Lung (tissue), 12 donors: ENCODE measurements around the gene DHX38. TPM values are rescaled to one million over a fixed set of nuclear protein-coding genes. Genes with fewer than 3 reads are reported as not detected.

Experiments
- ATAC-seq: fragments of 200-7000 bp; cut with Tn5 transposase; one replicate; pipeline ENCODE4 v1.9.1; 2020; ENCODE audit warnings: moderate number of reproducible peaks; ENCODE audit not compliant: insufficient read depth, low FRiP score
- DNase-seq, 3 donors: peaks; one replicate each; pipeline ENCODE4 v3.0.0-alpha.2; 2013 to 2017
- H3K27ac ChIP-seq, 2 donors: one replicate each; pipeline ENCODE4 v1.5.1; 2013; ENCODE audit warnings: mild to moderate bottlenecking in 2 of 2, moderate library complexity in 2 of 2, control low read depth in 1 of 2, inconsistent platforms in 1 of 2, low read depth in 1 of 2, low read length in 1 of 2
- H3K27me3 ChIP-seq, 3 donors: one replicate each; pipeline ENCODE4 v1.5.1; 2013; ENCODE audit warnings: low read length in 2 of 3; ENCODE audit not compliant: control insufficient read depth in 3 of 3, insufficient read depth in 3 of 3
- H3K36me3 ChIP-seq, 4 donors: one replicate each; pipeline ENCODE4 v1.5.1; 2013; ENCODE audit warnings: low read length in 4 of 4, mild to moderate bottlenecking in 1 of 4, moderate library complexity in 1 of 4; ENCODE audit not compliant: control insufficient read depth in 4 of 4, insufficient read depth in 4 of 4
- H3K4me1 ChIP-seq, 5 donors: one replicate each; pipeline ENCODE4 v1.5.1; 2013; ENCODE audit warnings: low read length in 5 of 5, mild to moderate bottlenecking in 2 of 5, moderate library complexity in 1 of 5; ENCODE audit not compliant: control insufficient read depth in 5 of 5, insufficient read depth in 5 of 5
- H3K4me3 ChIP-seq: one replicate; pipeline ENCODE4 v1.5.1; 2013; ENCODE audit warnings: mild to moderate bottlenecking, control low read depth, moderate library complexity
- H3K9ac ChIP-seq, 2 donors: one replicate each; pipeline ENCODE4 v1.5.1; 2013; ENCODE audit warnings: low read length in 2 of 2, control low read depth in 1 of 2; ENCODE audit not compliant: insufficient read depth in 1 of 2
- H3K9me3 ChIP-seq, 4 donors: one replicate each; pipeline ENCODE4 v1.5.1; 2013; ENCODE audit warnings: low read length in 3 of 4, mild to moderate bottlenecking in 1 of 4, moderate library complexity in 1 of 4; ENCODE audit not compliant: control insufficient read depth in 4 of 4, insufficient read depth in 3 of 4
- WGBS, 2 donors: extraction: QIAGEN DNeasy Blood & Tissue Kit; methylation state at CpG; one replicate each; pipeline ENCODE4 v1.1.7; 2013; 5-methylcytosine and 5-hydroxymethylcytosine counted together
- polyA plus RNA-seq, 2 donors: library from polyadenylated mRNA; stranded (reverse); fragments of 200-250 nt; gene quantifications; one replicate each; pipeline ENCODE4 v1.2.1, GENCODE V29; 2013
- total RNA-seq, 2 donors: library from RNA; depleted of rRNA in 1 of 2; stranded (reverse); fragments of >200 nt in 1 of 2; gene quantifications; one replicate each; pipeline ENCODE4 v1.2.1, GENCODE V29; 2014 to 2021
- TF ChIP-seq, protein P1 (sequence below): IDR thresholded peaks from 2 replicates; pipeline ENCODE4 v1.5.1; 2012; ENCODE audit warnings: mild to moderate bottlenecking; ENCODE audit errors: control extremely low read depth, extremely low read depth
- donor health status: control.
- donor health status: control.
- donor health status: Bipolar disorder and iron deficiency.
- donor health status: healthy.
- donor health status: DM: yes; HTN: yes; CAD: no.

DHX38 gene
- total and polyA plus RNA-seq, 4 donors: 39.6 to 62.3 (median 45.5) TPM

- Histone ChIP-seq H3K27me3 (no peaks in the 10 kb centered on the region), H3K4me3 (no peak overlapping the region), H3K9me3 (peaks cover 0 to 7% (median 3%) of the 10 kb centered on the region in 4 donors), H3K9ac (no peak overlapping the region), H3K36me3 (peaks cover 15 to 20% (median 20%) of the 10 kb centered on the region in 4 donors), H3K4me1 (no peaks in the 10 kb centered on the region), H3K27ac (no peak overlapping the region)
- ATAC-seq (no peak), DNase-seq (no peak)
- TF ChIP-seq, protein P1, sequence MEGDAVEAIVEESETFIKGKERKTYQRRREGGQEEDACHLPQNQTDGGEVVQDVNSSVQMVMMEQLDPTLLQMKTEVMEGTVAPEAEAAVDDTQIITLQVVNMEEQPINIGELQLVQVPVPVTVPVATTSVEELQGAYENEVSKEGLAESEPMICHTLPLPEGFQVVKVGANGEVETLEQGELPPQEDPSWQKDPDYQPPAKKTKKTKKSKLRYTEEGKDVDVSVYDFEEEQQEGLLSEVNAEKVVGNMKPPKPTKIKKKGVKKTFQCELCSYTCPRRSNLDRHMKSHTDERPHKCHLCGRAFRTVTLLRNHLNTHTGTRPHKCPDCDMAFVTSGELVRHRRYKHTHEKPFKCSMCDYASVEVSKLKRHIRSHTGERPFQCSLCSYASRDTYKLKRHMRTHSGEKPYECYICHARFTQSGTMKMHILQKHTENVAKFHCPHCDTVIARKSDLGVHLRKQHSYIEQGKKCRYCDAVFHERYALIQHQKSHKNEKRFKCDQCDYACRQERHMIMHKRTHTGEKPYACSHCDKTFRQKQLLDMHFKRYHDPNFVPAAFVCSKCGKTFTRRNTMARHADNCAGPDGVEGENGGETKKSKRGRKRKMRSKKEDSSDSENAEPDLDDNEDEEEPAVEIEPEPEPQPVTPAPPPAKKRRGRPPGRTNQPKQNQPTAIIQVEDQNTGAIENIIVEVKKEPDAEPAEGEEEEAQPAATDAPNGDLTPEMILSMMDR: no peak
- WGBS, 2 donors: 60 to 65% methylated on average over 3 of the region's 3 CpGs
Observed at GRCh38 chr16:72083778-72084404, 9.8 kb upstream of the DHX38 start.

GRCh38 chr16:72084445-72084844 is 9.2 kb upstream of the DHX38 start:
- DNase-seq (no peak), ATAC-seq (no peak)
- Histone ChIP-seq H3K9me3 (peaks cover 0 to 7% (median 3%) of the 10 kb centered on the region in 4 donors), H3K9ac (no peak overlapping the region), H3K4me3 (no peak overlapping the region), H3K27ac (no peak overlapping the region), H3K4me1 (no peaks in the 10 kb centered on the region), H3K36me3 (peaks cover 18 to 26% (median 24%) of the 10 kb centered on the region in 4 donors), H3K27me3 (no peaks in the 10 kb centered on the region)
- 98% methylated on average over 10 of the region's 10 CpGs for WGBS, 2 donors
- TF ChIP-seq, protein P1: no peak

DNA sequence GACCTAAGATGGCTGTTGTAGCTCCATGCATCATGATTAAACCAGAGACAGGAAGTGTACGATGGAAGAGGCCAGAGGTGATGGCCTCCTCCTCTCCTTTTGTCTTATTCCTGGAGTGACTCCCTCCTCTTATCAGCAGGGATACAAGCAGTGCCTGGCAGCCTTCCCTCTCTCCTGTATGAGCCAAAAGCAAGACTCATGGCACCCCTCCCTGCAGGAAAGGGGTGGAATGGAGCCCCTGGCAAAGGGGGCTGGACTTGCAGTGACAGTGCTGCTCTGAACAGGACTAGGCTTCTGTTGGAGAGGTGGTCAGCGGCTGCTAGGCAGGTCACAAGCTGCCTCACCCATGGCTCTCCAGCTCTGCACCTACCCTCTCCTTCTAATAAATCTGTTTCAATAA is 8.6 kb upstream of the DHX38 start:
- Histone ChIP-seq H3K4me3 (no peak overlapping the region), H3K27ac (peak overlapping the region in 1 of 2 donors; percentile 55), H3K36me3 (peaks cover 21 to 31% (median 28%) of the 10 kb centered on the region in 4 donors), H3K4me1 (no peaks in the 10 kb centered on the region), H3K9ac (no peak overlapping the region), H3K9me3 (peaks cover 0 to 7% (median 3%) of the 10 kb centered on the region in 4 donors), H3K27me3 (no peaks in the 10 kb centered on the region)
- ATAC-seq: no peak
- TF ChIP-seq, protein P1: no peak
- WGBS, 2 donors: 96% methylated on average over 2 of the region's 2 CpGs
- DNase-seq: no peak
